ENCODE results near the gene ZMYM5. TPM values are rescaled to one million over a fixed set of nuclear protein-coding genes. Genes with fewer than 3 reads are reported as not detected.

The ZMYM5 gene
- total and polyA plus RNA-seq, 10 donors: 5.7 to 24.4 (median 17.1) TPM

DNA sequence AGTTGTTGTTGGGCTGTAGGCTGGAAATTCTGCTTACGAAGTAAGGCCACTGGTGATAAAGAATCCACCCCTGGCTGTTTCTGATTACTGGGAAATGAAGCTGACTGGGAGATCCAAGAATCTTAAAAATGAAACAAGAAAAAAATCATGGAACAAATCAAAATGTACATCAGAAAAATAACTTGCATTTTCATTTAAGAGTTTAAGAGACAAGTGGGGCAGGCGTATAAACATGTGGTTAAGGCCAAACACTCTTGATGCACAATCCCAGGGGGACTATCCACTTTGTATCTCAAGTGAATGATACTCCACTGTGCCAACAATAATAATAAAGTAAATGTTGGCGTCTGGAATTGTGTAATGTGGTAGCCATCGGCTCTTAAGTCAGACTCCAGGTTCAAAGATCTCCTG, 24.6 kb downstream of the ZMYM5 start:
- Histone ChIP-seq H3K27me3 (replicated peaks in 1 of 7) (no peaks in the 10 kb centered on the region), H3K4me3 (no peak overlapping the region), H3K27ac (no peak overlapping the region), H3K4me1 (no peaks in the 10 kb centered on the region), H3K9me3 (no peaks in the 10 kb centered on the region), H3K36me3 (peaks cover 4 to 96% (median 46%) of the 10 kb centered on the region in 6 donors)
- 83 to 93% (median 86%) methylated on average over 4 of the region's 4 CpGs for WGBS, 5 donors
- TF ChIP-seq POLR2AphosphoS5 (IDR thresholded peaks at IDR 0.05) (no peak), POLR2A (IDR thresholded peaks at IDR 0.05) (no peak), CTCF (IDR thresholded peaks at IDR 0.05 in 8 of 11, conservative IDR thresholded peaks at IDR 0.05 in 3 of 11) (no peak)
- no peak for DNase-seq
- intact Hi-C loops (cut with DNase I; ENCODE audit: low total_unique reads): no loop called here

GRCh38 chr13:19836472-19836871, 27.0 kb downstream of the ZMYM5 start:
- H3K4me3 ChIP-seq: no peak overlapping the region
- no peak for DNase-seq
- intact Hi-C loops (cut with DNase I; ENCODE audit: low total_unique reads): no loop called here

GRCh38 chr13:19834704-19835103, 28.7 kb downstream of the ZMYM5 start:
- WGBS, 5 donors: 97 to 100% (median 97%) methylated on average over 4 of the region's 4 CpGs
- DNase-seq: no peak
- Histone ChIP-seq H3K4me3 (no peak overlapping the region), H3K4me1 (no peaks in the 10 kb centered on the region), H3K9me3 (no peaks in the 10 kb centered on the region), H3K27ac (no peak overlapping the region), H3K36me3 (peaks cover 4 to 100% (median 60%) of the 10 kb centered on the region in 6 donors), H3K27me3 (replicated peaks in 1 of 7) (no peaks in the 10 kb centered on the region)
- TF ChIP-seq POLR2A (IDR thresholded peaks at IDR 0.05): no peak
- no peak for TF ChIP-seq POLR2AphosphoS5 (IDR thresholded peaks at IDR 0.05)
- no peak for TF ChIP-seq CTCF (IDR thresholded peaks at IDR 0.05 in 8 of 11, conservative IDR thresholded peaks at IDR 0.05 in 3 of 11)
- intact Hi-C loops (cut with DNase I; ENCODE audit: low total_unique reads): no loop called here

More at GRCh38 chr13:19836472-19836871, 27.0 kb downstream of the ZMYM5 start:
- H3K9me3 ChIP-seq: no peaks in the 10 kb centered on the region
- H3K27ac ChIP-seq: no peak overlapping the region
- H3K4me1 ChIP-seq: no peaks in the 10 kb centered on the region
- no peaks in the 10 kb centered on the region for H3K27me3 ChIP-seq (replicated peaks in 1 of 7)
- WGBS, 5 donors: 86 to 97% (median 93%) methylated on average over 1 of the region's 1 CpG
- TF ChIP-seq POLR2A (IDR thresholded peaks at IDR 0.05) (no peak), POLR2AphosphoS5 (IDR thresholded peaks at IDR 0.05) (no peak), CTCF (IDR thresholded peaks at IDR 0.05 in 8 of 11, conservative IDR thresholded peaks at IDR 0.05 in 3 of 11) (no peak)
- H3K36me3 ChIP-seq: peaks cover 4 to 98% (median 54%) of the 10 kb centered on the region in 6 donors

GRCh38 chr13:19822673-19823072, 40.8 kb downstream of the ZMYM5 start:
- WGBS, 5 donors: 93 to 99% (median 95%) methylated on average over 3 of the region's 3 CpGs
- DNase-seq: no peak
- Histone ChIP-seq H3K27me3 (replicated peaks in 1 of 7) (no peaks in the 10 kb centered on the region), H3K27ac (no peak overlapping the region), H3K36me3 (peaks cover 0 to 98% (median 37%) of the 10 kb centered on the region in 6 donors), H3K9me3 (no peaks in the 10 kb centered on the region), H3K4me1 (no peaks in the 10 kb centered on the region), H3K4me3 (no peak overlapping the region)
- intact Hi-C loops (cut with DNase I; ENCODE audit: low total_unique reads): no loop called here
- TF ChIP-seq CTCF (IDR thresholded peaks at IDR 0.05 in 8 of 11, conservative IDR thresholded peaks at IDR 0.05 in 3 of 11) (no peak), POLR2AphosphoS5 (IDR thresholded peaks at IDR 0.05) (no peak), POLR2A (IDR thresholded peaks at IDR 0.05) (no peak)
